CD4-positive, alpha-beta T cell treated with Interleukin-17A for 1 hour (primary cell): ENCODE measurements around the gene F13A1.

Source experiments
- DNase-seq: peaks from one replicate; pipeline ENCODE4 v3.0.0-alpha.2; 2020

Gene F13A1

GRCh38 chr6:6191476-6191875 lies 129.0 kb downstream of the F13A1 start:
- no peak for DNase-seq

GRCh38 chr6:6180684-6181083 lies 139.8 kb downstream of the F13A1 start:
- no peak for DNase-seq

- no peak for DNase-seq
These were observed 140.4 kb downstream of the F13A1 start for GRCh38 chr6:6179858-6180623.

- DNase-seq = no peak
These were observed 141.7 kb downstream of the F13A1 start for GRCh38 chr6:6178795-6179194.

GRCh38 chr6:6177754-6178153 lies 142.7 kb downstream of the F13A1 start:
- DNase-seq = no peak

GRCh38 chr6:6176586-6177228 lies 143.8 kb downstream of the F13A1 start:
- no peak for DNase-seq

GRCh38 chr6:6176127-6176526 lies 144.3 kb downstream of the F13A1 start:
- DNase-seq = no peak

- DNase-seq = no peak
These were observed 151.3 kb downstream of the F13A1 start for GRCh38 chr6:6169141-6169540.

GRCh38 chr6:6166064-6166463 lies 154.4 kb downstream of the F13A1 start:
- no peak for DNase-seq

- no peak for DNase-seq
These were observed 156.1 kb downstream of the F13A1 start for GRCh38 chr6:6164367-6164766.

- DNase-seq = no peak
These were observed 166.1 kb downstream of the F13A1 start for GRCh38 chr6:6154335-6154734.

GRCh38 chr6:6152060-6152459 lies 168.4 kb downstream of the F13A1 start:
- DNase-seq = no peak

- DNase-seq = no peak
These were observed 172.2 kb downstream of the F13A1 start for GRCh38 chr6:6148192-6148815.

- DNase-seq = peak; percentile 21
These were observed 188.9 kb downstream of the F13A1 start for GRCh38 chr6:6131492-6132109.

- DNase-seq = no peak
These were observed 195.0 kb downstream of the F13A1 start for GRCh38 chr6:6125495-6125894.

- DNase-seq = no peak
These were observed 196.7 kb downstream of the F13A1 start for GRCh38 chr6:6123803-6124202.

GRCh38 chr6:6121943-6122342 lies 198.5 kb downstream of the F13A1 start:
- DNase-seq = no peak

- DNase-seq = no peak
These were observed 214.9 kb downstream of the F13A1 start for GRCh38 chr6:6105472-6106036.
